Measurements from ENCODE around the gene DPEP1. TPM values are rescaled to one million over a fixed set of nuclear protein-coding genes. Genes with fewer than 3 reads are reported as not detected.
"Not testable (repeated sequence)": the region's sequence is repeated elsewhere in the genome, so short reads cannot be mapped to it uniquely, and the experiment has no call there.

DPEP1 gene
- total RNA-seq, 1 experiment from 2014 or later, result 8.1 TPM

GRCh38 chr16:89624777-89625761 lies 11.6 kb downstream of the DPEP1 start:
- peak; percentile 70 to 83 for DNase-seq
- Histone ChIP-seq H3K36me3 (ENCODE audit: control insufficient read depth, insufficient read depth, low read length) (no peaks in the 10 kb centered on the region), H3K27me3 (replicated peaks; ENCODE audit: control insufficient read depth, insufficient read depth, low read length) (no peaks in the 10 kb centered on the region), H3K4me1 (peaks cover 40% of the 10 kb centered on the region), H3K4me3 (ENCODE audit: low read depth, low read length) (no peak overlapping the region), H3K9me3 (peaks cover 7% of the 10 kb centered on the region; the same call in 1 of the 2 replicates)
- intact Hi-C loops (cut with micrococcal nuclease; ENCODE audit: unreplicated experiment), result loop anchor here (2.0 kb wide), 1 partner anchor 16 kb away; no protein-coding TSS in a partner anchor
- peak overlapping the region; percentile 38 for H3K4me3 Mint-ChIP-seq (ENCODE audit: unreplicated experiment)
- ChIA-PET POLR2A (interaction anchor here (0.5 kb wide), 1 partner anchor 87 kb away, joined by 3 read pairs; no protein-coding TSS in a partner anchor), CTCF (no interaction called here)
- peaks cover 25% of the 10 kb centered on the region for H3K4me1 Mint-ChIP-seq (ENCODE audit: low read depth, unreplicated experiment)
- H3K27me3 Mint-ChIP-seq (ENCODE audit: insufficient read depth, unreplicated experiment), result no peaks in the 10 kb centered on the region
- H3K27ac Mint-ChIP-seq (ENCODE audit: unreplicated experiment), result peak overlapping the region; percentile 64
- TSS peak; percentile 76 for BruUV-seq (replicated peaks)
- no peak for TF ChIP-seq CTCF (IDR thresholded peaks at IDR 0.05; ENCODE audit: insufficient read depth in 1 of 2, low read depth in 1 of 2, low read length in 1 of 2, severe bottlenecking in 1 of 2, unreplicated experiment in 1 of 2)
- peaks cover 10% of the 10 kb centered on the region for H3K36me3 Mint-ChIP-seq (ENCODE audit: insufficient read depth, unreplicated experiment)
- no peaks in the 10 kb centered on the region for H3K9me3 Mint-ChIP-seq (ENCODE audit: unreplicated experiment)

- no peaks in the 10 kb centered on the region for H3K36me3 Mint-ChIP-seq (ENCODE audit: insufficient read depth, unreplicated experiment)
- no peaks in the 10 kb centered on the region; the same call in 1 of the 2 replicates for H3K27me3 ChIP-seq (replicated peaks; ENCODE audit: control insufficient read depth, insufficient read depth, low read length)
- DNase-seq, result no peak
- peaks cover 14% of the 10 kb centered on the region for H3K4me1 ChIP-seq
- BruUV-seq (replicated peaks), result no TSS peak
- TF ChIP-seq CTCF (IDR thresholded peaks at IDR 0.05; ENCODE audit: insufficient read depth in 1 of 2, low read depth in 1 of 2, low read length in 1 of 2, severe bottlenecking in 1 of 2, unreplicated experiment in 1 of 2), result no peak
- H3K27me3 Mint-ChIP-seq (ENCODE audit: insufficient read depth, unreplicated experiment), result peaks cover 3% of the 10 kb centered on the region
- no peak overlapping the region for H3K4me3 Mint-ChIP-seq (ENCODE audit: unreplicated experiment)
- H3K9me3 ChIP-seq, result peaks cover 9% of the 10 kb centered on the region; the same call in 1 of the 2 replicates
- ChIA-PET CTCF (no interaction called here), POLR2A (no interaction called here)
- no peaks in the 10 kb centered on the region for H3K36me3 ChIP-seq (ENCODE audit: control insufficient read depth, insufficient read depth, low read length)
- H3K4me1 Mint-ChIP-seq (ENCODE audit: low read depth, unreplicated experiment), result peaks cover 7% of the 10 kb centered on the region
- no peak overlapping the region for H3K4me3 ChIP-seq (ENCODE audit: low read depth, low read length)
- no peak overlapping the region for H3K27ac Mint-ChIP-seq (ENCODE audit: unreplicated experiment)
- H3K9me3 Mint-ChIP-seq (ENCODE audit: unreplicated experiment), result no peaks in the 10 kb centered on the region
- intact Hi-C loops (cut with micrococcal nuclease; ENCODE audit: unreplicated experiment), result no loop called here
Measured at GRCh38 chr16:89629827-89630610, 16.6 kb downstream of the DPEP1 start.

DNA sequence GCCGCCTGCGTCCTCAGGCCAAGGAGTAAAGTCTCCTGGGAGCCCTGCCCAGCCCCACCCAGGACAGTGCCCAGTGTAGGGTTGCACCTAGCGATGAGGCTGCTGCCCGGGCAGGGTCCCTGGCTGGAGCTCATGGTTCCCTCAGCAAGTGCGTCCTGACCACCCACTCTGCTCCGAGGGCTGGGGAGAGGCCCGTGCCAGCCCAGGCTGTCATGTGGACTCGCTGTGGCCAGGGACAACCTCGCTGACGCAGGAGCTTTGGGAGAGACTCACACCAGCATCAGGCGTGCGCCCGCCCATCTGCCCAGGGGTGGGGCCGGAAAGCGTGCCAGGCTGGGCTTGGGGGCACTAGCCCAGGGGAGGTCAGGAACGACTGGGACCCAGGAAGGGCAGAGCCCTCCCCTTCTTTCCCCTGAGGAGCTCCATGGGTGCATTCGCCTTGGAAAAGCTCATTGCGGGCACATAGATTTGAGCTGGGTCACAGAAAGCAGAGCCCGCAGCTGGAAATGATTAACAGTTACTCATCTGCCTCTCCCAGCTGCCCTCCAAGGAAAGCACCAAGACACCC lies 19.7 kb downstream of the DPEP1 start:
- Histone ChIP-seq H3K4me1 (no peaks in the 10 kb centered on the region), H3K27me3 (replicated peaks; ENCODE audit: control insufficient read depth, insufficient read depth, low read length) (no peaks in the 10 kb centered on the region; the same call in 1 of the 2 replicates), H3K4me3 (ENCODE audit: low read depth, low read length) (no peak overlapping the region), H3K9me3 (peaks cover 9% of the 10 kb centered on the region; the same call in 1 of the 2 replicates), H3K36me3 (ENCODE audit: control insufficient read depth, insufficient read depth, low read length) (no peaks in the 10 kb centered on the region)
- Mint-ChIP-seq H3K9me3 (ENCODE audit: unreplicated experiment) (no peaks in the 10 kb centered on the region), H3K4me3 (ENCODE audit: unreplicated experiment) (no peak overlapping the region), H3K4me1 (ENCODE audit: low read depth, unreplicated experiment) (no peaks in the 10 kb centered on the region), H3K27ac (ENCODE audit: unreplicated experiment) (no peak overlapping the region), H3K27me3 (ENCODE audit: insufficient read depth, unreplicated experiment) (peaks cover 3% of the 10 kb centered on the region), H3K36me3 (ENCODE audit: insufficient read depth, unreplicated experiment) (no peaks in the 10 kb centered on the region)
- intact Hi-C loops (cut with micrococcal nuclease; ENCODE audit: unreplicated experiment), result no loop called here
- CTCF ChIA-PET, result interaction anchor here (0.5 to 0.6 kb wide), 2 partner anchors 10 to 21 kb away, joined by 3 to 4 read pairs; no protein-coding TSS in a partner anchor
- no TSS peak for BruUV-seq (replicated peaks)
- no peak for TF ChIP-seq CTCF (IDR thresholded peaks at IDR 0.05; ENCODE audit: insufficient read depth in 1 of 2, low read depth in 1 of 2, low read length in 1 of 2, severe bottlenecking in 1 of 2, unreplicated experiment in 1 of 2)
- POLR2A ChIA-PET, result interaction anchor here (0.5 to 0.6 kb wide), 2 partner anchors 53 to 57 kb away, joined by 3 read pairs; no protein-coding TSS in a partner anchor
- no peak for DNase-seq

DNA sequence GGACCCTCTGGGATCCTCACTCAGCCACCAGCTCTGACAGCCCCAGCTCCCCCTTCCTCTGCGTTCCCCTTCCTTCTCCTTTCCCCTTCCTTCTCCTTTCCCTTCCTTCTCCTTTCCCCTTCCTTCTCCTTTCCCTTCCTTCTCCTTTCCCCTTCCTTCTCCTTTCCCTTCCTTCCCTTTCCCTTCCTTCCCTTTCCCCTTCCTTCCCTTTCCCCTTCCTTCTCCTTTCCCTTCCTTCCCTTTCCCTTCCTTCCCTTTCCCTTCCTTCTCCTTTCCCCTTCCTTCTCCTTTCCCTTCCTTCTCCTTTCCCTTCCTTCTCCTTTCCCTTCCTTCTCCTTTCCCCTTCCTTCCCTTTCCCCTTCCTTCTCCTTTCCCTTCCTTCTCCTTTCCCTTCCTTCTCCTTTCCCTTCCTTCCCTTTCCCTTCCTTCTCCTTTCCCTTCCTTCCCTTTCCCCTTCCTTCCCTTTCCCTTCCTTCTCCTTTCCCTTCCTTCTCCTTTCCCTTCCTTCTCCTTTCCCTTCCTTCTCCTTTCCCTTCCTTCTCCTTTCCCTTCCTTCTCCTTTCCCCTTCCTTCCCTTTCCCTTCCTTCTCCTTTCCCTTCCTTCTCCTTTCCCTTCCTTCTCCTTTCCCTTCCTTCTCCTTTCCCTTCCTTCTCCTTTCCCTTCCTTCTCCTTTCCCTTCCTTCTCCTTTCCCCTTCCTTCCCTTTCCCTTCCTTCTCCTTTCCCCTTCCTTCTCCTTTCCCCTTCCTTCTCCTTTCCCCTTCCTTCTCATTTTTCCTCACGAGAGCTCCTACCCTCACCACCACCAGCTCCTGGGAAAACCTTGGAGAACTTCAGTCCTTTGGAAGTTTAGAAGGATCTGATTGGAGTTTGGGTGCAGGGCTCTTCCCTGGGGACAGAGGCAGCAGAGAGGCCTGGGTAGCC lies 21.3 kb downstream of the DPEP1 start:
- H3K4me1 ChIP-seq; H3K4me3 Mint-ChIP-seq (ENCODE audit: unreplicated experiment); H3K4me1 Mint-ChIP-seq (ENCODE audit: low read depth, unreplicated experiment); H3K27ac Mint-ChIP-seq (ENCODE audit: unreplicated experiment); H3K9me3 ChIP-seq; H3K27me3 Mint-ChIP-seq (ENCODE audit: insufficient read depth, unreplicated experiment); BruUV-seq (replicated peaks); H3K4me3 ChIP-seq (ENCODE audit: low read depth, low read length); intact Hi-C loops (cut with micrococcal nuclease; ENCODE audit: unreplicated experiment); H3K36me3 Mint-ChIP-seq (ENCODE audit: insufficient read depth, unreplicated experiment); H3K36me3 ChIP-seq (ENCODE audit: control insufficient read depth, insufficient read depth, low read length); DNase-seq; H3K27me3 ChIP-seq (replicated peaks; ENCODE audit: control insufficient read depth, insufficient read depth, low read length); POLR2A ChIA-PET; H3K9me3 Mint-ChIP-seq (ENCODE audit: unreplicated experiment); CTCF ChIA-PET: not testable (repeated sequence)

Data from Caco-2 (cell line).